GM18498 (cell line): ENCODE results near the gene DLL1.
A peak's percentile ranks its signal among the peaks of the same experiment; 100 is the strongest.
"Not testable (repeated sequence)": the region's sequence is repeated elsewhere in the genome, so short reads cannot be mapped to it uniquely, and the experiment has no call there.

ENCODE experiments used
- ATAC-seq: cut with Tn5 transposase; IDR thresholded peaks from one replicate; pipeline ENCODE4 v1.9.1; 2021; ENCODE audit warnings: mild to moderate bottlenecking, moderate library complexity; ENCODE audit not compliant: unreplicated experiment

The DLL1 gene, protein sequence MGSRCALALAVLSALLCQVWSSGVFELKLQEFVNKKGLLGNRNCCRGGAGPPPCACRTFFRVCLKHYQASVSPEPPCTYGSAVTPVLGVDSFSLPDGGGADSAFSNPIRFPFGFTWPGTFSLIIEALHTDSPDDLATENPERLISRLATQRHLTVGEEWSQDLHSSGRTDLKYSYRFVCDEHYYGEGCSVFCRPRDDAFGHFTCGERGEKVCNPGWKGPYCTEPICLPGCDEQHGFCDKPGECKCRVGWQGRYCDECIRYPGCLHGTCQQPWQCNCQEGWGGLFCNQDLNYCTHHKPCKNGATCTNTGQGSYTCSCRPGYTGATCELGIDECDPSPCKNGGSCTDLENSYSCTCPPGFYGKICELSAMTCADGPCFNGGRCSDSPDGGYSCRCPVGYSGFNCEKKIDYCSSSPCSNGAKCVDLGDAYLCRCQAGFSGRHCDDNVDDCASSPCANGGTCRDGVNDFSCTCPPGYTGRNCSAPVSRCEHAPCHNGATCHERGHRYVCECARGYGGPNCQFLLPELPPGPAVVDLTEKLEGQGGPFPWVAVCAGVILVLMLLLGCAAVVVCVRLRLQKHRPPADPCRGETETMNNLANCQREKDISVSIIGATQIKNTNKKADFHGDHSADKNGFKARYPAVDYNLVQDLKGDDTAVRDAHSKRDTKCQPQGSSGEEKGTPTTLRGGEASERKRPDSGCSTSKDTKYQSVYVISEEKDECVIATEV

GRCh38 chr6:170290296-170291128, at the start of gene DLL1:
Gene DLL1, minus strand, starts transcription at chr6:170291078. Its CDS starts 939 bp downstream, at chr6:170290139.
- no peak for ATAC-seq

DNA sequence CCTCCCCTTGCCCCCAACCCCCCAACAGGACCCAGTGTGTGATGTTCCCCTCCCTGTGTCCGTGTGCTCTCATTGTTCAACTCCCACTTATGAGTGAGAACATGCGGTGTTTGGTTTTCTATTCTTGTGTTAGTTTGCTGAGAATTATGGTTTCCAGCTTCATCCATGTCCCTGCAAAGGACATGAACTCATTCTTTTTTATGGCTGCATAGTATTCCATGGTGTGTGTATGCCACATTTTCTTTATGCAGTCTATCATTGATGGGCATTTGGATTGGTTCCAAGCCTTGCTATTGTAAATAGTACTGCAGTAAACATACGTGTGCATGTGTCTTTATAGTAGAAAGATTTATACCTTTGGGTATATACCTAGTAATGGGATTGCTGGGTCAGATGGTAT, 44.3 kb upstream of the DLL1 start:
- ATAC-seq = not testable (repeated sequence)

GRCh38 chr6:170329321-170329720, 38.4 kb upstream of the DLL1 start:
- ATAC-seq = no peak

DNA sequence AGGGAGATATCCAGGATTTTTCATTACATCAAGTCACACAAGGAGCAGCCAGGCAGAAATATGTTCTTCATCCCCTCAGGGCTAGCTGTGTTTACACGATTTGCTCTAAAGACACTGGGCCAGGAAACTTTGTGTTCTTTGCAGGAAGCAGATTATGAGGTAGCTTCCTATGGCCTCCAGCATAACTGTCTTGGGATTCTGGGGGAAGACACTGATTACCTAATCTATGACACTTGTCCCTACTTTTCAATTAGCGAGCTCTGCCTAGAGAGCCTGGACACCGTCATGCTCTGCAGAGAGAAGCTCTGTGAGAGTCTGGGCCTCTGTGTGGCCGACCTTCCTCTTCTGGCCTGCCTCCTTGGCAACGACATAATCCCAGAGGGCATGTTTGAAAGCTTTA, 26.8 kb upstream of the DLL1 start:
- ATAC-seq = no peak

DNA sequence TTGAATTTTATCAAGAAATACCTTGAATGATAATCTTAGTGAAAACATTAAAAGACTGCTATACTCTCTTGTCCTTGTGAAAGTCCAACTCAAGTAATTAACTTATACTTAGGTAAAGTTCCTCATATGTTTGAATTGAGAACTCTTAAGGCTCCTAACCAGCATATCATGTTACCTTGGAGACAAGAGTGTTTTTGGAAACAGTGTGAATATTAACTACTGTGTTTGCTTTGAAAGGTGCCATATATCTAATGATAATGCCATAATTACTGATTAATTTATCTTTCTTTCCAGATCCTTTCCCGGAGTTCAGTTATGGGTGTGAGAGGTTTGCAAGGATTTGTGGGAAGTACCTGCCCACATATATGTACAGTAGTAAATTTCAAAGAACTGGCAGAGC, 26.2 kb upstream of the DLL1 start:
- no peak for ATAC-seq

DNA sequence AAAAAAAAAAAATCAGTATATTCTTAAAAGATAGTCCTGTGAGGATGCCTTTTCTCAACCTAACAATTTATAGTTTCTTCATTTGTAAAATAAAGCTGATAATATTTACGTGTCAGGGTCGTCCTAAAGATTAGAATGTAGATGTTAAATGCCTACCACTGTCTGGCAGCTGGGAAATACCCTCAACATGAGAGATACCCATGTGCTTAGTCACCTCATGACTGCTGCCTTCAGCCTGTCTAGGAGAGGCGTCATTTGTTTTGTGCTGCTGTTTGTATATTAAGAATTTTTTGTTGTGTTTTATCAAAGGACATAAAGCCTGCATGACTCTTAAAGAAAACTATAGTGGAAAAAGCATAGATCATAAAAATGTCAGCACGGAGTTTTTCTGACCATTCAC, 25.2 kb upstream of the DLL1 start:
- no peak for ATAC-seq

DNA sequence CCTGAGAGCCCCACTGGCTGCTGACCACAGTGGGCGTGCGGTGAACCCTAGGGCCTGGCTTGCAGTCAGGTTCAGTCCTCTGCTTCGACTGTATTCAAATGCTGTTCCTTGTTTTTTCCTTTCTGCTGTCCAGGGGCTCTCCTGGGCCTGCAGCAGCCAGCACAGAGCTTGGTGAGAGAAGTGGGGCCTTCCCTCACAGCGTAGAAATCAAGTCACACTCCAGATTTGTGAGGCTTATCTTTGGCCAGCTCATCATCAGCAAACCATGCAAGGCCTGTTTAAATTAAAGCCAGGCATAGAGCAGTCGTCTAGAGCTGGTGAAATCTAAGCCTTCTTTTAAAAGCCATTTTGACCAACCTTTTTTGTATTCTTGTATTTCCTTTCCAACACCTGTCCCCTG, 24.1 kb upstream of the DLL1 start:
- no peak for ATAC-seq

GRCh38 chr6:170313716-170314295, 22.9 kb upstream of the DLL1 start:
- no peak for ATAC-seq

DNA sequence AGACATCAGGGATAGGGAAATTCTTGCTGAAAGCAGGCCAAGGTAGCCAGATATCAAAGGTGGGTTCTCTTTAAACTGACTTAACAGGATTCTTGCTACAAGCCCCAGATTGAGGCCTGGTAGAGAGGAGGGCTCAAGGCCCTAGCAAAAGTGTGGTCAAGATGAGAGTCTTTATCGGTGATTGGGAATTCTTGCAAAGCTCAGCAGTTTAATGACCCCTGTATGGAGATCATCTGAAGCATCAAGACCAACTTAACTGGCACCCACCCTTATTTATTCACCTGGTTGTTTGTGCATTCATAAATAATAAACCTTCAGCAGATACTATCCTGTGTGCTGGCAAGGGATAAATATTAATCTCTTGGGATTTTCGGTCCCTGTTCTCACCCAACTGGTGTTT, 22.0 kb upstream of the DLL1 start:
- no peak for ATAC-seq

DNA sequence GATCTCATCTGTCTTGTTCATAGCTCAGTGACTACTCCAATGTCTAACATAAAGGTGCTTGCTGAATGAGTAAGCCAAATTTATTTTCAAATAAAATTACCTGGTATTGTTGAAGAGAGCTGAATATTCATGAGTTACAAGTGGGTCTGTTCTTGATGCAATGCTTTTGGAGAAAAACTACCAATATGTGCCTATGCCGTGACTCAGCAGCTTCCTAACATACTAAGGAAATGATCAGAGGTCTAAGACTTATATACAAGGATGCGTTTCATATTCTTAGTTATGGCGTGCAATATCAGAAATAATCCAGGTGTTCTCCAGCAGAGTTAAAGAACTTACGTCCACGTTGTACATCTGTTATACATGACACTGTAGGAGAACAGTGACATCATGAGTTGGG, 20.8 kb upstream of the DLL1 start:
- ATAC-seq = no peak

GRCh38 chr6:170308761-170309160, 17.9 kb upstream of the DLL1 start:
- ATAC-seq = no peak

DNA sequence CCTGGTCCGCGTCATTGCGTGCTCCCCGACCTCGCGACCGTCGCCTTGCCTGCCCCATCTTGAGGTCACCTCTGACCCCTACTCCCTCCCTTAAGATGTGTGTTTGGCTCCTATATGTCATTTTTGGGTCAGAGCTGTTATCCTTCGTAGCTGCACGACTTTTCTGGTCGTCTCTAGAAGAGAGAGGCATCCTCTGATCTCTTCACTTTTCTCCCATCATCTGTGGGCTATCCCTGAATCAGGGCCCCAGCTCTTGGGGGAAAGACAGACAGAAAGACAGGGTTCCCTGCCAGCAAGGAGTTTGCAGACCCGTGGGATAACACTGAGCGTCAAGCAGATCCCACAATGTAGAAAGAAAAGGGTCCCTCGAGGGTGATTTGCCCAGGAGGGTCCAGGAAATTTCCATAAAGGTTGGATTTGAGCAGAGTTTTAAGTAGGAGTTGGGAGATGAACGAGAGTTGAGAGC, 16.2 kb upstream of the DLL1 start:
- ATAC-seq = no peak

DNA sequence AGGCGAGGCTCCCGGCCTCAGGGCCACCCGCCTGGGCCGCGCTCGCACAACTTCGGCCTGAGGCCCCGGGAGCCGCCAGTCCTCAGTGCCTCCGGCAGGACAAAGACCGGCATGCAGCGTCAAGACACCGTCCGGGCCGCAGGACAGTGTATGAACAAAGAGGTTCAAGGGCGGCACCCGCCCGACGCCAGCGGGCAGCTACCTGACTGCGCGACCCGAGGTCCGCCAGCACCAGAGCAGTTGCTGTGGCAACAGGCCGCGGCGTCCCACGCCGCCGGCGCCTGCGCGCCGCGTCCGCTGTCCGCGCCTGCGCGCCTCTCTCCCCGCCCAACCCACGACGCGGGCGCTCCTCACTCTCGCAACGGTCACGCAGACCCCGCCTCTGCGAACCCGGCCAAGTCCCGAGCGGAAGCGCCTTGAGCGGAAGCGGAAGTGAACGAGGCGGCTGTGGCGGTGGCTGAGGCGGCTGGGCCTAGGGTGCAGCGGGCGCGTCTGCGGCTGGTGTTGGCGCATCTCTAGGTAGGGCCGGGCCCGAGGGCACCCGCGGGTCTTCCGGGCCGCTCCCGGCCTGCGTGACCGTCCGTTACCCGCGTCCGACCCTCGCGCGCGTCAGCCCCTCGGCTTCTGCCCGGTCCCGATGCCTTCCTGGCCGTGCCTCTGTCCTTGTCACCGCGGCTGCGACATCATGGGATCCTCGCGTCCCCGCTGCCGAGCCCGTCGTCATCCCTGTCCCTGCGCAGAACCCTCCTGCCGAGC, 15.6 kb upstream of the DLL1 start, which contains the start of gene FAM120B:
FAM120B (plus strand) TSS at position 435 of the 756 bp plus-strand sequence. CDS start 10,633 bp downstream, outside the sequence.
- peak; percentile 97 for ATAC-seq

GRCh38 chr6:170305805-170306323, 15.0 kb upstream of the DLL1 start:
- no peak for ATAC-seq

DNA sequence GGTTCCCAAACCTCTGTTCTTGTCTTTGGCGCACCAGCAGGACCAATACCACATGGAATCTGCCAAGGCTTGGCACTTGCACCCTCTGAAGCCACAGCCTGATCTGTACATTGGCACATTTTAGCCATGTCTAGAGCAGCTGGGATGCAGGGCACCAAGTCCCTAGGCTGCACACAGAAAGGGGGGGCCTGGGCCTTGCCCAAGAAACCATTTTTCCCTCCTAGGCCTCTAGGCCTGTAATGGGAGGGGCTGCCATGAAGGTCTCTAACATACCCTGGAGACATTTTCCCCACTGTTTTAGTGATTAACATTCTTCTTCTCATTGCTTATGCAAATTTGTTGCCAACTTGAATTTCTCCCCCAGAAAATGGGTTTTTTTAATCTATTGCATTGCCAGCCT, 10.3 kb upstream of the DLL1 start:
- no peak for ATAC-seq

DNA sequence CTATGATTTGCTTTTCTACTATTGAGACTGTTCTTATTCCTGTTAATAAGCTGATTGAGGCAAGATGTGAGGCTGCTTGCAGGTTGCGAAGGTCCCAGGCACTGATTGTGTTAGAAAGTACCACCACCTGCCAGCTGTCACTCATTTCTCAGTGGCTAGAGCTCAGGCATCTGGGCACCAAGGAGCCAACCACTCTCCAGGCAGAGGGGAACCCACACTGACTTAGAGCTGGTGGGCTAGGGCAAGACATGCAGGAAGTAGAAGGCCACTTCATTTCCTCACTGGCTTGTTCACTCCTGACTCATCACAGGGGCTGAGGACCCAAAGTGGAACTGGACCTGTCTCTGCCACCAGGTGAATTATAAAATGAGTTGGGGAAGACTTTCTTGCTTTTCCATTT, 7.8 kb upstream of the DLL1 start:
- no peak for ATAC-seq

GRCh38 chr6:170297576-170298330, 6.9 kb upstream of the DLL1 start:
- ATAC-seq = no peak

GRCh38 chr6:170296746-170297575, 6.1 kb upstream of the DLL1 start:
- ATAC-seq = no peak
